Hepatocyte (in vitro differentiated cells): ENCODE measurements around the gene PCLO.

ENCODE experiments used
- EZH2 ChIP-seq: fragments of 200-600 bp; sonication (generic); IDR thresholded peaks from 2 replicates; pipeline ENCODE4 v1.6.1; 2016; ENCODE audit warnings: antibody characterized with exemption, mild to moderate bottlenecking, borderline replicate concordance
- EZH2phosphoT487 ChIP-seq: fragments of 200-600 bp; sonication (generic); IDR thresholded peaks from one replicate; pipeline ENCODE4 v1.6.1; 2018; ENCODE audit warnings: antibody characterized with exemption, mild to moderate bottlenecking, low read depth, moderate library complexity; ENCODE audit not compliant: unreplicated experiment, severe bottlenecking
- TF ChIP-seq, protein P1 (sequence below): fragments of 200-600 bp; sonication (generic); IDR thresholded peaks from 2 replicates; pipeline ENCODE4 v1.5.1; 2016; ENCODE audit warnings: antibody characterized with exemption, mild to moderate bottlenecking; ENCODE audit not compliant: poor library complexity

DNA sequence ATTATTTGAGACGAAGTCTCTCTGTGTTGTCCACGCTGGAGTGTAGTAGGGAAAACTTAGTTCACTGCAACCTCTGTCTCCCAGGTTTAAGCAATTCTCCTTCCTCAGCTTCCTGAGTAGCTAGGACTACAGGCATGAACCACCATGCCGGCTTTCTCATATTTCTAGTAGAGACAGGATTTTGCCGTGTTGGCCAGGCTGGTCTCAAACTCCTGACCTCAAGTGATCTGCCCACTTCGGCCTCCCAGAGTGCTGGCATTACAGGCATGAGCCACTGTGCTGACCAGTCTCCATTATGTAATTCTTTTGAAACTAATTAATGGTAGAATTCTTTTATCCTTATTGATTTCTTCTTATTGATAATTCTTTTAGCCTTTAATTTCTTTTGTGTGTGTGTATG is 32.5 kb downstream of the PCLO start:
- TF ChIP-seq, protein P1, sequence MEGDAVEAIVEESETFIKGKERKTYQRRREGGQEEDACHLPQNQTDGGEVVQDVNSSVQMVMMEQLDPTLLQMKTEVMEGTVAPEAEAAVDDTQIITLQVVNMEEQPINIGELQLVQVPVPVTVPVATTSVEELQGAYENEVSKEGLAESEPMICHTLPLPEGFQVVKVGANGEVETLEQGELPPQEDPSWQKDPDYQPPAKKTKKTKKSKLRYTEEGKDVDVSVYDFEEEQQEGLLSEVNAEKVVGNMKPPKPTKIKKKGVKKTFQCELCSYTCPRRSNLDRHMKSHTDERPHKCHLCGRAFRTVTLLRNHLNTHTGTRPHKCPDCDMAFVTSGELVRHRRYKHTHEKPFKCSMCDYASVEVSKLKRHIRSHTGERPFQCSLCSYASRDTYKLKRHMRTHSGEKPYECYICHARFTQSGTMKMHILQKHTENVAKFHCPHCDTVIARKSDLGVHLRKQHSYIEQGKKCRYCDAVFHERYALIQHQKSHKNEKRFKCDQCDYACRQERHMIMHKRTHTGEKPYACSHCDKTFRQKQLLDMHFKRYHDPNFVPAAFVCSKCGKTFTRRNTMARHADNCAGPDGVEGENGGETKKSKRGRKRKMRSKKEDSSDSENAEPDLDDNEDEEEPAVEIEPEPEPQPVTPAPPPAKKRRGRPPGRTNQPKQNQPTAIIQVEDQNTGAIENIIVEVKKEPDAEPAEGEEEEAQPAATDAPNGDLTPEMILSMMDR = no peak
- no peak for TF ChIP-seq EZH2
- no peak for TF ChIP-seq EZH2phosphoT487
